Hematopoietic multipotent progenitor cell treated with erythropoietin and hydrocortisone succinate and interleukin-3 and kit ligand, for 17 days (in vitro differentiated cells): ENCODE data around the gene NDRG2.
"Not testable (repeated sequence)": the region's sequence is repeated elsewhere in the genome, so short reads cannot be mapped to it uniquely, and the experiment has no call there.

ENCODE experiments used
- DNase-seq: peaks from one replicate; pipeline ENCODE4 v3.0.0-alpha.2; 2015; ENCODE audit warnings: low spot score

The NDRG2 gene

DNA sequence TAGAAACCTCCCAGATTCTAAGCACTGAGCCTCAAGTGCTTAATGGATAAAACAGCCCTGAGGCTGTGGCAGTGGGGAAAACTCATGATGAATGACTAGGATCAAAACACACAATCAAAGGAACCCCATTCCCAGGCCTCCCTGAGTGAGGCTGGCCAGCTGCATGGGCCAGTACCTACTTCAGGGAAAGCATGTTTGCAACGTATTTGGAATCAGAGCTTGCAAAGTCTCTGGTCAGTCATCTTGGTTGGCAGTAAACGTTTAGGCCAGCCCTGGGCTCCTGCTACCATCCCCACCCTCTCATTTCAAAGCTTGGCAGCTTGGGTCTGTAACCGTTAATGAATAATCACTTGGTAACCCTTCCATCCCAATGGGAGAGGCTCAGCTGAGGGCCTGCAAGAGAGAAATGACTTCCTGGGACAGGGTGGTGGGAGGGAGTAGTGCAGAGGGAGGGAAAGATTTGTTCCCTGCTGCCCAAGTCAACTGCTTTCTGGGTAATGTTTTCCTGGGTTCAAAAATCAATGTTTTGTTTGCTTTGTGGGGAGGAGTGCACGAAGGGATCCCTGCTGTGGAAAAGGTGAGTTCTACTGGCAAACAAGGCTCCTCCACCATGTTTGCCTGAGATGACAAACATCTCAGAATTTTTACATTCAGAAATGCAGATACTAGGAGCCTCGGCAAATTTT, 30.7 kb upstream of the NDRG2 start:
- no peak for DNase-seq

DNA sequence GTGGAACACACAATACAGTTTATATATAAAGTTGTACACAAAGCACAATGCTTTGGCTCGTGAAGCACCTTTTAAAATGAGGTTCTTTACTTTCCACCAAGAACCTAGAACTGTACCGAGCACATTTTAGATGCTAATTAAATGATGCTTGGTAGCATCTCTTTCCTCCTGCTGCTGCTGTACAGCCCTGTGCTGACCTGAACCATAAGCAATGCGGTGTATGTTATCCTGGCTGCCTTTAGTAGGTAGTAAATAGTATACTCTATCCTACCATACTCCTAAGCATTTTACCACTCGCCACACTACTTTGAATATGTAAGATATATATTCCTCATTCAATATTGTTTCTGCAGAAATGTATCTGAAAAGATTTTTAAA, 29.9 kb upstream of the NDRG2 start:
- DNase-seq = no peak

DNA sequence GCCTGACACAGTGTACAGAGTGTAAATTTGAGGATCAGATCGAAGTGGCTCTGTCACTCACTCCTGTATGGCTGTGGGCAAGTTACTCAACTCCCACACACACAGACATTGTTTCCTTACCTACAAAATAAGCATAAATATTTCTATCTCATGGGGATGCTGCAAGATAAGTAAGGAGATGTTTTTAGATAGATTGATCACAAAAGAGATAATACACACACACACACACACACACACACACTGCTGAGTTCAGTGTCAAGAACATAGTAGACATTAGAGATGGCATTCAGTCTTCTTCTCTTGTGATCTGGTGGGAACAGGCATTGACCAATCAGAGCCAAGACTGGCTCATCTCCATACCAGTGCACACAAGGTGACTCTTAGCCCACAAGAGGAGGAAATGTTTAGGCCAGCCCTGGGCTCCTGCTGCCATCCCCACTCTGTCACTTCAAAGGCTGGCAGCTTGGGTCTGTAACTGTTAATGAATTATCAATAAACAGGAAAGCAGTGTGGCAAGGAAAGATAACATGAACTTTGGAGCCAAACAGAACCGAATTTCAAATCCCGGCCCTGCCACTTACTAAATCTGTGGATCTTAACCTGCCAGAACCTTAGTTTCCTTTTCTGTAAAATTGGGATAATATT, 29.4 kb upstream of the NDRG2 start:
- no peak for DNase-seq

DNA sequence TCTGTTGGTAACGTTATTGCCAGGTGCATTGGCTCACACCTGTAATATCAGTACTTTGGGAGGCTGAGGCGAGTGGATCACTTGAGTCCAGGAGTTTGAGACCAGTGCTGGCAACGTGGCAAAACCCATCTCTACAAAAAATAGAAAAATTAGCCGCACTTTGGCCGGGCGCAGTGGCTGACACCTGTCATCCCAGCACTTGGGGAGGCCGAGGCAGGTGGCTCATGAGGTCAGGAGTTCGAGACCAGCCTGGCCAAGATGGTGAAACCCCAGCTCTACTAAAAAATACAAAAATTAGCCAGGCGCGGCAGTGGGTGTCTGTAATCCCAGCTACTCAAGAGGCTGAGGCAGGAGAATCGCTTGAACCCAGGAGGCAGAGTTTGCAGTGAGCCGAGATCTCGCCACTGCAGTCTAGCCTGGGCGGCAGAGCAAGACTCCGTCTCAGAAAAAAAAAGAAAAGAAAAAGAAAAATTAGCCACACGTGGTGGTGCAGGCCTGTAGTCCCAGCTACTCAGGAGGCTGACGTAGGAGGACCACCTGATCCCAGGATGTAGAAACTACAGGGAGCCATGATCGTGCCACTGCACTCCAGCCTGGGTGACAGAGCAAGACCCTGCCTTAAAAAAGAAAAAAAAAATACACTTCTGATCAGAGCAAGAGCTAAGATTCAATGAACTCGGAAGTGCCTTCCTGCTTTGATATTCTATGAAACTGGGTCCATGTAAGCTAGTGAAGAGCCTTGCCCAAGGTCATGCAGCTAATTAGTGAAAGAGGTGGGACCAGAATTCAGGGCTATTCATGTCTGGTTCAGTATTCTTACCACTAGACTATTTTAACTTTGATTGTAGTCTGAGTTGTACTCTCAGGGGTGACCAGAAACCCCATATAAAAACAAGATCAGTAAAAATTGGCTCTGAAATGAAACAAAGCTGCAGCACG, 28.6 kb upstream of the NDRG2 start:
- DNase-seq = no peak

DNA sequence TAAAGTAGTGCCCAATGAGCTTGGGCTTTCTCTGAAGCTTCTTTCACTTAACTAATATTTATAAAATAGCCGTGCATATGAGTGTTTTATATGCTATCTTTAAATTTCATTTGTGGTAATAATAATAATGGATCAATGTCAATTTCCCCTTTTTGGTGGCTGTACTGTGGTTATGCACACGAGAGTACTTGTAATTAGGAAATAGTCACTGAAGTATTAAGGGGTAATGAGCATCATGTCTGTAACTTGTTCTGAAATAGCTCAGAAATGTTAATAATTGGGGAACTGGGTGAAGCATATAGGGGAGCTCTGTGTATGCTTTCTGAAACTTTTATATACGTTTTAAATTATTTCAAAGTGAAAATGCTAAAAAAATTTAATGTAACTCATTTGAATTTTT, 25.7 kb upstream of the NDRG2 start:
- no peak for DNase-seq

DNA sequence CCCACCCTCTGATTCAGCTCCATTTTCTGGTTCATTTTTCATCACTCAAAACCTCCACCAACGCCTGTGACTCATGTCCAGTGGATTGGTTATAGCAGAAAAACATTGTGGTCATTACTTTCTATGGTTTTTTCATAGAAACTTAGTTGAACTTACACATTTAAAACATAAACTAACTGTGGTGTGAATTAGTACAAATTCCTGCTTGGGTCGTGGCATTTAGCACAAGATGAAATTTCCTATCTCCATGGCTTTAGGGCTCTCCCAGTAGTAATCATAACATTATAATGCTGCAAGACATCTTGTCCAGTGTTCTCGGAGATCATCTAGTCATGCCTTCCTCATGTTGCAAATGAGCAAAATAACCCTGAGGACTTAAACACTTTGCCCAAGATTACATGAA, 24.4 kb upstream of the NDRG2 start:
- DNase-seq = no peak

DNA sequence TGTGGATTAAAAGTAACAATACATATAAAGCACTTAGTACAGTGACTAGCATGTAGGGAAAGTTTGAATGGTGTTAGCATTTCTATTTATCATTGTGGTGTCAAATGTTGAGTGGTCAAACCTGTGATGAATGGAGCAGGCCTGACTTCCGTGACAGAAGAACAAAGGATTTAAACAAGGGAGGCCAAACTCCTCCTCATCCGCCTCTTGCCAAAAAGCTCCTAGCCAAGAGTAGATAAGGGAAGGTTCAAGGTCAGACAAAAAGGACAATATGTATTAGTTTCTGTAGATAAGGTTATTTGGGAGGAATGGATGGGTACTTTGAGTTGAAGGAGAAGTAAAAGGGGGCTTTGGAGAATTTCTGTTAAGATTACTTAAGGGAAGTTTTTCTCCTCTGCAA, 23.8 kb upstream of the NDRG2 start:
- DNase-seq = no peak

DNA sequence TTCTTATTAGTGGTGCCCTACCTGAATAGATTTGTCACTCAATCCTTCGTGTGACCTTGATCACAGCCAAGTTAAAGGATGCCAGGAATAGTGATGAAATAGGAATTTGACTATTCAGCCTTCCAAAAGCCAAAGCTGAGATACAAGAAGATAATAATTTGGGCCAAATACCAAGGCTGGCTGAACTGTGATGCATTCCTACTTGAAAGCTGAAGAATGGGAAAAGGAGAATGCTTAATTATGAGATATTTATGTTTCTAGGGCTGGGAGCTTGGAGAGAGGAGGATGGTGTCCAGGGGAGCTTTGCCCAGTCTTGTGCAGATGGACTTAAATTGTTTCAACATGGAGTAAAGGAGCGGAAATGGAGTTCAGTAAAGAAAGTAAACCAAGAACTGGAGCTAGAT, 22.5 kb upstream of the NDRG2 start:
- DNase-seq = no peak

DNA sequence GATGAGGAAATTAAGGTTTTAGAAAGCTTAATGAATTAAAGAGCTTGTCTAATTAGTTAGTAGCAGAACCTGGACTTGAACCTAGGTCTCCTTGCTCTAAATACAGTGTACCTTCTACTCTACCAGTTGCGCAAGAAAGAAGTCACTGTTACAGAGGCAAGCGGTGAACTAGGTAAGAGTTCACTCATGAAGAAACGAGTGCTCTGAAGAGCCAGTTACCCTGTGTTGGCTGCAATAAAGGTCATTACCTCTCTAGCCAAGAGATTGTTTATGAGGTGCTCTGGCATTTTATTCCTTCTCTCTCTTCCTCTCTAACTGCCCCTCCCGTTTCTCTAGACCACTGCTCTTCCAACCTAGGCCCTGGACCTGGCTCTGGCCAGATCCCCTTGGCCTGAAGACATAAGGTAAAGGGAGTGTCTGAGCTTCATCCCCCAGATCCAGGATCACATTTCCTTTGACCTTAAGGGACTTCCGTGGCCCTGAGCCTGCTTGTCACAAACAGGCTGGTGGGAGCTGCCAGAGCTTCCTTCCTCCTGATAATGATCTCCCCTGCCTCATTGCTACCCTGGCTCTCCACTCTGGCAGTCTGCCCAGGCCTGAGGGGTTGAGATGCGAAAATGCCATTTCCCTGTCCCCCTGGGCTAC, 19.2 kb upstream of the NDRG2 start:
- DNase-seq = no peak

DNA sequence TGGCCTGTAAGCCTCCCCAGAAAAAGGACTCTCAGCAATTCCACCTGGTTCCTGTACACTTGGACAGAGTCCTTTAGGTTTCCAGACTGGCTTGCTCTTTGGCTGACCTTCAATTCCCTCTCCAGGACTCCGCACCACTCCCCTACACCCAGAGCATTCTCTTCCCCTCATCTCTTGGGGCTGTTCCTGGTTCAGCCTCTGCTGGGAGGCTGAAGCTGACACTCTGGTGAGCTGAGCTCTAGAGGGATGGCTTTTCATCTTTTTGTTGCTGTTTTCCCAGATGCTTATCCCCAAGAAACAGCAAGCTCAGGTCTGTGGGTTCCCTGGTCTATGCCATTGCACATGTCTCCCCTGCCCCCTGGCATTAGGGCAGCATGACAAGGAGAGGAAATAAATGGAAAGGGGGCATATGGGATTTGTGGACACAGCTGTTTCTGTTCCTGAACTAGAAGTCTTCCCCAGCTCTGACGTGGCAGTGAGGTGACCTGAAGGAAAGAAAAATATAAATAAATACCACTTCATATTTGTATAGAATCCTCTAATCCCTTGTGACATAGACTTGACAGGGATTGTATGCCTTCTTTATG, 18.6 kb upstream of the NDRG2 start:
- no peak for DNase-seq

DNA sequence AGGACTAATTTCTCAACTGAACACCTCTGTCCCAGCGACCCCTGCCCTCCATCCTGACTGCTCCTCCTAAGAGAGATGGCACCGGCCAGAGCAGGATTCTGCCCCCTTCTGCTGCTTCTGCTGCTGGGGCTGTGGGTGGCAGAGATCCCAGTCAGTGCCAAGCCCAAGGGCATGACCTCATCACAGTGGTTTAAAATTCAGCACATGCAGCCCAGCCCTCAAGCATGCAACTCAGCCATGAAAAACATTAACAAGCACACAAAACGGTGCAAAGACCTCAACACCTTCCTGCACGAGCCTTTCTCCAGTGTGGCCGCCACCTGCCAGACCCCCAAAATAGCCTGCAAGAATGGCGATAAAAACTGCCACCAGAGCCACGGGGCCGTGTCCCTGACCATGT, 18.1 kb upstream of the NDRG2 start:
- no peak for DNase-seq

DNA sequence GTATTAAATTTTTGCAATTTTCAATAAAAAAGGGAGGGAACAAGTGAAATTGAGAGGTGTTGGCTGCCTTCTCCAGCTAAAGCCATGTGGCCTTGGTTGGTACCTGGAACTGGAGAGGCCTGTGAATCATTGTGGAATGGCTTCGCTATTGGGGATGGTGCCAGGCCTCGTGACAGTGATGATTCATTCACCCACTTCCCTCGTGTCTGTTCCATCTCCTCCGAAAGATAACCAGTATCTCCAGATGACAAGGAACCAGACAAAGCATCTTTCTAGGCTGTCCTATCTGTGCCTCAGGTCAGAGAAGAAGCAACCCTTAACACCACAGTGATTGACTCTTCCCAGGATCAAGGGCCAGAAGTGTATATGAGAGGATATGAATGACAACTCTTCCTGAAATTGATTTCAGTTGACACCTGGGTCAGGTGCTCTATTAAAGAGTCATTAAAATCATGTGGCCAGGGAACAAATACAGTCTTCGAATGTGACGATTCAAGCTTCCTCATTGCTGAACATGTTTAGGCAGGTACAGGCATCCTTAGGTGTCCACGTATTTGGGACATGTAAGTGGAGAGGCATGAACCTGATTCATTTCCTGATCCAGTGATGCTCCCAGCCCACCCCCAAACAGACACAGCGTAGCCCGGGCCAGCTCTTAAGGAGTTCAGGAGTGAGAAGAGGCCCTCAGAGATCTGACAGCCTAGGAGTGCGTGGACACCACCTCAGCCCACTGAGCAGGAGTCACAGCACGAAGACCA, 17.0 kb upstream of the NDRG2 start, which contains the start of gene RNASE7:
Gene RNASE7, plus strand, starts transcription at position 687 of the 758 bp plus-strand sequence. CDS start 631 bp downstream, outside the sequence.
- no peak for DNase-seq

DNA sequence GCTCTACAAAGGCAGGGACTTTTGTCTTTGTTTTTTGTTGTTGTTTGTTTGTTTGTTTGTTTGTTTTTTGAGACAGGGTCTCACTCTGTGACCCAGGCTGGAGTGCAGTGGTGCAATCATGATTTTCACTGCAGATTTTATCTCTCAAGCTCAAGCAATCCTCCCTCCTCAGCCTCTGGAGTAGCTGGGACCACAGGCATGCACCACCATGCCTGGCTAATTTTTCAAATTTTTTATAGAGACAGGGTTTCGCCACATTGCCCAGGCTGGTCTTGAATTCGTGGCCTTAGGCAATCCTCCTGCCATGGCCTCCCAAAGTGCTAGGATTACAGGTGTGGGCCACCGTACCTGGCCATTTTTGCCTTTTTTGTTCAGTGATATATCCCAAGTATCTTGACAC, 16.1 kb upstream of the NDRG2 start:
- DNase-seq = not testable (repeated sequence)

DNA sequence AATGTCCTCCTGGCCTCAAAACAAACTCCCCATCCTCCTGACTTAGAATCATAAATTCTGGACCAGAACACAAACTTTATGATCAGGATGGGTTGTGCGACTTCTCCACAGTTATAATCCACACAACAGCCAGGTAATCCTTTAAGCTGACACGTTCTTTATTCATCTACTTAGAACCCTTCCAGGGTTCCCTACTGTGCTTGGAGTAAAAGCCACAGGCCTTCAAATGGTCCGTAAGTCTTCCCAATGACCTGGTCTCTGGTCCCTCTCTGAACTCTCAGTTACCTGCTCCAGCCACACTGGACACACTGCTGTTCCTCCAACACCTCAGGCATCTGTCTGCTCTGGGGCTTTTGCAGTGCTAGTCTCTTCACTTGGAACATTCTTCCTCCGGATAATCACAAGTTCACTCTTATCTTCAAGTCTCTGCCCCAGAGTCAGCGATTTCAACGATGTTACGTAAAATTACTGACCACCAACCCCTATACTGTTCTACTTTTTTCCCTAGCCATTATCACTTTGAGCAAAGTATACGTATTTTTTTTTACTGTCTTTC, 15.6 kb upstream of the NDRG2 start:
- DNase-seq = no peak

DNA sequence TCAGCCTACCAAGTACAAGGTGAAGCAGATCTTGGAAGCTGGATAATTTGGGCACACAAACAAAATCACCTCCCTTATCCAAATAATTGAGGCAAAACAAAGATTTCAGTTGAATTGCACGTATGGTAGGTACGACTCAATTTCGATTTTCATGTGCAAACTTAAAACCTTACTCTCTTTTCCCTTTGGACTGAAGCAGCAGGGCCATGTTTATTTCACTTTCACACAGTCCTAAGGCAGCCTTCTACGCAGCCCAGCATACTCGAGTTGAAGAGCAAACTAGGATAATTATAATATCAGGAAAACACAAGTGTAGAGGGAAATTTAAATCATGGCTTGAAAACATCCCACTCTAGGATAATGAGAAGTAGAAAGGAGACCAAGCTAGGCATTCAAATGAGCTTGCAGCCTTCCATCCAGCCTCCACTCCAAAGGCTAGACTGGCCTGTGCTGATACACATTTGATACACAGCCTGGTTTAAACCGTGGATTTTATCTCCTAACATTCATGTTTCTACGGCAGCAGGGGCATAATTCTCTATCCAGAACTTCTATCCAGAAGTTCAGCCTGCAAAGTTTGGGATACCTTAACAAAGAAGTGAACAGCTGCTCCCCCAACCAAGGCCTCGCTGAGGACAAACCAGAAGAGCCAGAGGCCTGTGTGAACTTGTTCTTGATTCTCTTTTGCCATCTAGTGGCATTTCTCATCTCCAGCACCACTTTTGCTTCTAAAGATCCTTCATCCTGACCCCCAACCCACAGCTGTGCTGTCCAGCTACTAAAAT, 14.9 kb upstream of the NDRG2 start:
- no peak for DNase-seq

DNA sequence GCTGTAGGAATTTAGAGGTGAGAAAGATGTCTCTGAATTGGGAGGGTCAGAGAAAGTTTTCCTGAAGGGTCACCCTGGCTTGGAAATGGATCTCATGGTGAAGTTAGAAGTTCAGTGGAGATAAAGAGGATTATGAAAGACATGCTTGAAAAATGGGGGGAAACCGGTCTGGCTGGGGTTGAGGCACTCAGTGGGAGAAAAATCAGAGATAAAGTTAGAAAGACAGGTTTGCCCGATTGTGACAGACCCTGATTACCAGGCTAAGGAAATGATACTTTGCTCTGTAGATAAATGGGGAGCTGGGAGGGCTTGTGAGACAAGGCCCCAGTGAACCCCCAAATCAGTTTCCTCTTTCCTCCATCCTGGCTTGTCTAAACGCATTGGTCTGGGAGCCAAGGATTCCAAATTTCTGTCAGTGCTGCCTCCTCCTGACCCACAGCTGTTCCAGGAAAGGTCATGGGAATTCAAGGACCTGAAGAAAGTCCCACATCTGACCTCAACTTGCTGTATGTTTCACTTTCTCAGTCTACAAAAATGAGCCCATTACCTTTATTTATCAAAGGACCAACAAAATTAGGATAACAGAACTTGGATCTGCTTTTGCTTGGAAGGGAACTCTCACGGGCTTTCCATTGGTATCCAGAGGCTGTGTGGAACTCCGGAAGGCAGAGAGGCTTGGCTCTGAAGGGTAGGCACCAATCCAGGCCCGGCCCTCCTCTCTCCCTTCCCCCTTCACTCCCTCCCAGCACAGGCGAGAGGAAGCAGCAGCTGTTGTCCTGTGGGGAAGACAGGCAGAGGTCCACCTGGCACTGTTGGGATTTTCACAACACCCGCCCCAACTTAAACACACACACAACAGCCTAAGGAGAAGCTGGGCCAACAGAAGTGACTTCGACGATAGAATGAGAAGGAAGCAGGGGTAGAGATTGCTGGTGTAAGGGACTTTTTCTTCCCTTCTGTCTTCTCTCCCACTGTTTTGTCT, 13.9 kb upstream of the NDRG2 start:
- DNase-seq = no peak

DNA sequence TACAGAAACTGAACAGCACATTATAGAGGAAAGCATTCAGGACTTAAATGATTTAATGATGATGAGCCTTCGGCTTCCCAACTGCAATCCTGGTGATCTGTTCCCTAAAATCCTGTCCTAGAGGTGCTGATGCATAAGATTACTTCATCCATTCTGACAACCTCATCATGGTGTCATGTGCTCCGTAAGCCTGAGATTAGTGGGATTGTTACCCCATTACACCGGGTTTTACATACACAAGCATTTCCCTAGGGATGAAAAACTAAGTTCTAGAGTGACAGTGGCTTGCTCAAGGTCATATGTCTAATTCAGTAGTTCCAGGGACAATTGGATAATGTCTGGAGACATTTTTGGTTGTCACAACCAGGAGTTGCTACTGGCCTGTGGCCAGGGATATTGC, 12.3 kb upstream of the NDRG2 start:
- no peak for DNase-seq

DNA sequence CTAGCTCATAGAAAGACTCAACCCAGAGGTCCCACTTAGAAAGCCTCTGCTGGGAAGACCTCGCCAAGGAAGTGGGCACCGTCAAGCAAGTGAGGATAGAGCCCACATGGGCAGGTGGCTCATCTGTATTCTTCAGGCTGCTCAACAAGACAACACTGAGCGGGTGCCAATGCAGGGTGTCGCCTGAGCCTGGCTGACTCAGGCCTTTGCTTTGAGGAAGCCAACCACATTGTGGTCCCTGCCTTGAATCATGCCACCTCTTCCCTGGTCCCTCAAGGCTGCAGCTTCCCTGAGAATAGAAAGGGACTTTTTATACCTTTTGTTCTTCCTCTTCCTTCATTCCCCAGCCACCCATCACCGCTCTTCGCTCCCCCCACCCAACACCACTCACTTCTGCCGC, 11.9 kb upstream of the NDRG2 start:
- DNase-seq = no peak

DNA sequence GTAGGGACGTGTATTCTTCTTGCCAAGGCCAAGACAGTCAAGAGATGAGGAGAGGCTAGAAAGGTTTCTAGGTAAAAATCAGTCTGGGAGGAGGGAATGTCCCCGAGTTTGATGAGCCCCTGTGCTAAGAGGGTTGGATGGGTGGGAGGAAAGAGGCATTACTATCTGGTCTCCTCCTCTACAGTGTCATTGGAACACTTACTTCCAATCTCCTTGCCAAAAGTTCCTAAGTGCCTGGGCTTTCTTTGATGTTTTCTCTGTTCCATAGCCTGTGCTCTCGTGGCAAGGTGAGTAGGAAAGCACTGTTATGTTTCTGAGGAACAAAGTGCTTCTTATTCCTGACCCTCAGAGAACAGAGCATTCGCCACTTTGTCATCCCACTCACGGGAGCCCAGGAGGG, 9.8 kb upstream of the NDRG2 start, which contains the start of gene RNASE13:
Gene RNASE13, minus strand, starts transcription at position 101 of the 400 bp plus-strand sequence. CDS start 519 bp downstream, outside the sequence.
- DNase-seq = no peak
